22Rv1 (cell line): ENCODE results near the gene ARHGEF28.

Experiments used
- CTCF ChIP-seq: fragments of 450-650 bp; IDR thresholded peaks from 2 replicates; pipeline ENCODE4 v1.5.1; 2017; ENCODE audit warnings: mild to moderate bottlenecking
- ZFX ChIP-seq: fragments of 450-650 bp; IDR thresholded peaks from 2 replicates; pipeline ENCODE4 v1.6.1; 2017; ENCODE audit warnings: antibody characterized with exemption, borderline replicate concordance

DNA sequence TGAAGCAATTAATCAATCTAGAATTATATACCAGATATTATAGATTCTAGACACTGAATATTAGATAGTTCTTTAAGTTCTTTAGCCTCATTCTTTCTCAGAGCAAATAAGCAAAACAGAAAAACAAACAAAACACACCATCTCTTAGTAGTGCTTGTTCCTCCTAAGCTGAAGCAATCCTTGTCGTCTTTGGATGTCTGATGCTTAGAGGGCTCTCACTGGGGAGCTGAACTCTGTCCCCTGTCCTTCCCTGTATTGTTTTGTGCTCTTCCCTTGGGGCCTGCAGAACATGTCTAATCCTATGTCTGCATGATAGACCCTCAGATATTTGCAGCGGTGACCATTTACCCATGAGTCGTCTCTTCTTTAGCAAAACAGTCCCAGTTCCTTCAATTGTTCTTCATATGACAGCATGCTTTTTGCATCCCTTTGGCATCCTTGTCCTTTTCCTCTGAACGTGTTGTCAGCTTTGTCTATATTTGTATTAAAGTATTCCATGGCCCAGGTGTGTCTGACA lies 114.3 kb downstream of the ARHGEF28 start:
- TF ChIP-seq CTCF (no peak), ZFX (no peak)
